SK-N-SH (cell line): ENCODE results near the gene ATP8B1. TPM values are rescaled to one million over a fixed set of nuclear protein-coding genes. Genes with fewer than 3 reads are reported as not detected.

Source experiments
- CTCF ChIA-PET: fragments of 300-600, 350-600 bp; formaldehyde crosslinking; extraction: SDS; loops from one replicate; lab custom pipeline; 2021; lab: Yijun Ruan, JAX
- POLR2A ChIA-PET: fragments of 350-600 bp; sonication (Branson Sonifier 250); formaldehyde crosslinking; extraction: SDS; loops from one replicate; lab custom pipeline; 2020; ENCODE audit warnings: antibody characterized with exemption, inconsistent platforms; lab: Yijun Ruan, JAX
- DNase-seq: peaks from one replicate; pipeline ENCODE4 v3.0.0; 2012
- H2AFZ ChIP-seq: fragments of 200-600 bp; sonication (generic); 2 replicates; pipeline ENCODE4 v1.8.1; 2016; ENCODE audit warnings: antibody characterized with exemption, mild to moderate bottlenecking, low read depth
- H3F3A ChIP-seq: fragments of 200-600 bp; sonication (generic); replicated peaks from 2 replicates; pipeline ENCODE3; 2016; ENCODE audit warnings: antibody characterized with exemption, mild to moderate bottlenecking; ENCODE audit not compliant: insufficient read depth
- H3K27ac ChIP-seq, 2 experiments: fragments of 200-500 bp in 1 of 2; fragments of 200-600 bp in 1 of 2; sonication (Bioruptor generic) in 1 of 2; sonication (generic), shearing (Covaris generic) in 1 of 2; 2 replicates each; pipeline versions ENCODE4 v1.5.1 to v1.6.1; 2014 to 2016; ENCODE audit warnings: low read depth in 2 of 2, inconsistent platforms in 1 of 2, low read length in 1 of 2, mild to moderate bottlenecking in 1 of 2, mixed read lengths in 1 of 2
- H3K27me3 ChIP-seq: fragments of 200-600 bp; sonication (generic), shearing (Covaris generic); 2 replicates; pipeline ENCODE4 v1.6.1; 2016; ENCODE audit warnings: mixed run types; ENCODE audit not compliant: insufficient read depth
- H3K36me3 ChIP-seq, 2 experiments: fragments of 200-500 bp in 1 of 2; fragments of 200-600 bp in 1 of 2; sonication (Bioruptor generic) in 1 of 2; sonication (generic) in 1 of 2; replicated peaks in 1 of 2; 2 replicates each; pipeline versions ENCODE3 to v1.5.1; 2014 to 2016; ENCODE audit warnings: low read length in 1 of 2, mild to moderate bottlenecking in 1 of 2; ENCODE audit not compliant: insufficient read depth in 2 of 2, control insufficient read depth in 1 of 2
- H3K4me1 ChIP-seq, 2 experiments: fragments of 200-500 bp in 1 of 2; fragments of 200-600 bp in 1 of 2; sonication (Bioruptor generic) in 1 of 2; sonication (generic), shearing (Covaris generic) in 1 of 2; 2 replicates each; pipeline versions ENCODE4 v1.5.1 to v1.6.1; 2014 to 2016; ENCODE audit warnings: low read depth in 1 of 2, low read length in 1 of 2, mixed run types in 1 of 2; ENCODE audit not compliant: insufficient read depth in 2 of 2, control insufficient read depth in 1 of 2
- H3K4me2 ChIP-seq: fragments of 200-600 bp; sonication (generic), shearing (Covaris generic); 2 replicates; pipeline ENCODE4 v1.6.1; 2017; ENCODE audit warnings: mixed run types
- H3K4me3 ChIP-seq, 2 experiments: fragments of 200-500 bp in 1 of 2; fragments of 200-600 bp in 1 of 2; sonication (Bioruptor generic) in 1 of 2; sonication (generic), shearing (Covaris generic) in 1 of 2; 2 replicates each; pipeline versions ENCODE4 v1.5.1 to v1.8.1; 2014 to 2016; ENCODE audit warnings: low read depth in 2 of 2, inconsistent platforms in 1 of 2, low read length in 1 of 2, mild to moderate bottlenecking in 1 of 2, mixed read lengths in 1 of 2, moderate library complexity in 1 of 2
- H3K79me2 ChIP-seq: fragments of 200-600 bp; sonication (generic); 2 replicates; pipeline ENCODE4 v1.8.1; 2017; ENCODE audit warnings: mild to moderate bottlenecking; ENCODE audit not compliant: insufficient read depth
- H3K9ac ChIP-seq: fragments of 200-600 bp; sonication (generic); 2 replicates; pipeline ENCODE4 v1.6.1; 2017; ENCODE audit warnings: mixed run types
- H3K9me2 ChIP-seq: fragments of 200-600 bp; sonication (generic); 2 replicates; pipeline ENCODE4 v1.6.1; 2017; ENCODE audit warnings: mixed run types
- H3K9me3 ChIP-seq: fragments of 200-600 bp; sonication (generic); 2 replicates; pipeline ENCODE4 v1.6.1; 2017; ENCODE audit warnings: mixed run types, mild to moderate bottlenecking, moderate library complexity
- H4K20me1 ChIP-seq: fragments of 200-600 bp; sonication (generic); 2 replicates; pipeline ENCODE4 v1.6.1; 2017; ENCODE audit warnings: mild to moderate bottlenecking, mixed run types; ENCODE audit not compliant: insufficient read depth
- CTCF ChIP-seq: fragments of 200-600 bp; sonication (generic); IDR thresholded peaks from 2 replicates; pipeline ENCODE4 v1.6.1; 2017; ENCODE audit warnings: antibody characterized with exemption, mild to moderate bottlenecking, moderate library complexity
- FOSL2 ChIP-seq: IDR thresholded peaks from 2 replicates; pipeline ENCODE4 v1.4.0; 2012; ENCODE audit warnings: low read depth, mild to moderate bottlenecking, moderate library complexity, borderline replicate concordance
- FOXJ3 ChIP-seq: sonication (generic); formaldehyde crosslinking; IDR thresholded peaks from 2 replicates; pipeline ENCODE4 v1.5.1; 2020; ENCODE audit warnings: mild to moderate bottlenecking, missing genetic modification reagents
- NRF1 ChIP-seq: IDR thresholded peaks from 2 replicates; pipeline ENCODE4 v1.6.1; 2012; ENCODE audit warnings: low read depth, mild to moderate bottlenecking, low read length
- PBX3 ChIP-seq: IDR thresholded peaks from 2 replicates; pipeline ENCODE4; 2012
- POLR2AphosphoS5 ChIP-seq: IDR thresholded peaks from 2 replicates; pipeline ENCODE4 v1.6.1; 2012; ENCODE audit warnings: low read depth, low read length
- RAD21 ChIP-seq: IDR thresholded peaks from 2 replicates; pipeline ENCODE4 v1.6.1; 2012; ENCODE audit warnings: mild to moderate bottlenecking, low read length
- REST ChIP-seq: IDR thresholded peaks from 2 replicates; pipeline ENCODE4 v1.6.1; 2012; ENCODE audit warnings: mild to moderate bottlenecking, low read depth, low read length, moderate library complexity
- RXRA ChIP-seq: IDR thresholded peaks from 2 replicates; pipeline ENCODE4 v1.4.0; 2012; ENCODE audit warnings: low read depth, mild to moderate bottlenecking, borderline replicate concordance
- SMC3 ChIP-seq: IDR thresholded peaks from 2 replicates; pipeline ENCODE4 v1.6.1; 2012; ENCODE audit warnings: low read depth, low read length, improper control_type of control experiment
- TAF1 ChIP-seq: IDR thresholded peaks from 2 replicates; pipeline ENCODE4 v1.6.1; 2012; ENCODE audit warnings: low read depth, mild to moderate bottlenecking, low read length, moderate library complexity, borderline replicate concordance
- TEAD4 ChIP-seq: IDR thresholded peaks from 2 replicates; pipeline ENCODE4 v1.4.0; 2012; ENCODE audit warnings: mild to moderate bottlenecking, borderline replicate concordance; ENCODE audit not compliant: insufficient read depth
- YY1 ChIP-seq: IDR thresholded peaks from 2 replicates; pipeline ENCODE4 v1.4.0; 2012; ENCODE audit warnings: low read depth, mild to moderate bottlenecking
- WGBS: methylation state at CpG from one replicate; pipeline ENCODE4 v1.1.6; 2017; ENCODE audit warnings: low lambda C conversion rate; 5-methylcytosine and 5-hydroxymethylcytosine counted together
- polyA plus RNA-seq, 3 experiments: library from polyadenylated mRNA; depleted of rRNA; stranded (reverse); fragments of >200 nt; gene quantifications; 2 replicates each; pipeline ENCODE4 v1.2.3, GENCODE V29; 2012
- TF ChIP-seq, protein P1 (sequence below): IDR thresholded peaks from 2 replicates; pipeline ENCODE4 v1.4.0; 2012; ENCODE audit warnings: low read depth
- TF ChIP-seq, protein P2 (sequence below): fragments of 150-350 bp; IDR thresholded peaks from 2 replicates; pipeline ENCODE4 v1.6.1; 2016; ENCODE audit warnings: mild to moderate bottlenecking, low read depth, low read length

The ATP8B1 gene
- polyA plus RNA-seq, 1 of the 3 experiments (the other 2 are of a cell fraction): 43.8 TPM

DNA sequence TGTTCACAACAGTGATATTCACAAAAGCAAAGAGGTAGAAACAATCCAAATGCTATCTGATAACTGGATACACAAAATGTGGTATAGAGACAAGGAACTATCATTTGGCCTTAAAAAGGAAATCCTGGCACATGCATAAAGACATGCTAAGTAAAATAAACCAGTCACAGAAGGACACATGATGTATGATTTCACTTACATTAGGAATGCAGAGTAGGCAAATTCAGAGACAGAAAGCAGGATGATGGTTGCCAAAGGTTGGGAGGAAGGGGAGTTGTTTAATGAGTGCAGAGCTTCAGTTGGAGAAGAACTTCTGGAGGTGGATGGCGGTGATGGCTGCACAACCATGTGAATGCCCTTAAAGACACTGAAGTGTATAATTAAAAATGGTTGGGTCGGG lies 38.1 kb downstream of the ATP8B1 start:
- H3K4me2 ChIP-seq: no peak overlapping the region
- CTCF ChIA-PET: no interaction called here
- H3K4me1 ChIP-seq: peaks cover 3 to 39% of the 10 kb centered on the region in 2 experiments; a peak in 3 of 4 replicates
- peaks cover 96% of the 10 kb centered on the region for H3K79me2 ChIP-seq
- no peak overlapping the region for H3K9ac ChIP-seq
- H4K20me1 ChIP-seq: peaks cover 66% of the 10 kb centered on the region
- TF ChIP-seq REST: no peak
- TF ChIP-seq SMC3: no peak
- TF ChIP-seq FOXJ3: no peak
- TF ChIP-seq FOSL2: no peak
- H2AFZ ChIP-seq: no peak overlapping the region
- no peaks in the 10 kb centered on the region for H3K9me2 ChIP-seq
- no peak overlapping the region for H3K4me3 ChIP-seq
- peaks cover 29% of the 10 kb centered on the region for H3F3A ChIP-seq
- H3K27me3 ChIP-seq: no peaks in the 10 kb centered on the region
- H3K9me3 ChIP-seq: no peaks in the 10 kb centered on the region
- DNase-seq: no peak
- H3K27ac ChIP-seq: no peak overlapping the region
- POLR2A ChIA-PET: no interaction called here
- peaks cover 4 to 33% of the 10 kb centered on the region in 2 experiments for H3K36me3 ChIP-seq
- WGBS: 92% methylated on average over 2 of the region's 2 CpGs

DNA sequence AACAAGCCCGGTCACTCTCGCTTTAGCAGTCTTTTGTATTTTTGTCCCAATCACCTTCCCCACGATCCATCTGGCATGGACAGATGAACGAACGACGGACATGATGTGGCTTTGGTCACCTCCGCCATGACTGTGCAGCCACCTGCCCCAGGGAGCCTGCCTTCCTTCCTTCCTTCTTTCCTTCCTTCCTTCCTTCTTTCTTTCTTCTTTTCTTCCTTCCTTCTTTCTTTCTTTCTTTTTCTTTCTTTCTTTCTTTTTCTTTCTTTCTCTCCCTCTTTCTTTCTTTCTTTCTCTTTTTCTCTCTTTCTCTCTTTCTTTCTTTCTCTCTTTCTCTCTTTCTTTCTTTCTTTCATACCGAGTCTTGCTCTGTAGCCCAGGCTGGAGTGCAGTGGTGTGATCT lies 39.0 kb downstream of the ATP8B1 start:
- H3K27ac ChIP-seq: no peak overlapping the region
- peaks cover 4 to 40% of the 10 kb centered on the region in 2 experiments for H3K36me3 ChIP-seq
- no peak overlapping the region for H3K4me2 ChIP-seq
- H3K4me3 ChIP-seq: no peak overlapping the region
- ChIA-PET POLR2A (no interaction called here), CTCF (no interaction called here)
- H2AFZ ChIP-seq: no peak overlapping the region
- H3K9ac ChIP-seq: no peak overlapping the region
- 93% methylated on average over 8 of the region's 8 CpGs for WGBS
- H4K20me1 ChIP-seq: peaks cover 58% of the 10 kb centered on the region
- H3K9me2 ChIP-seq: no peaks in the 10 kb centered on the region
- H3K4me1 ChIP-seq: peaks cover 3 to 30% of the 10 kb centered on the region in 2 experiments; a peak in 3 of 4 replicates
- H3K27me3 ChIP-seq: no peaks in the 10 kb centered on the region
- H3K79me2 ChIP-seq: peaks cover 96% of the 10 kb centered on the region
- no peaks in the 10 kb centered on the region for H3K9me3 ChIP-seq
- H3F3A ChIP-seq: peaks cover 29% of the 10 kb centered on the region
- DNase-seq: no peak
- TF ChIP-seq PBX3 (no peak), YY1 (no peak), CTCF (no peak), NRF1 (no peak), FOXJ3 (no peak), REST (no peak), TAF1 (no peak), RAD21 (no peak), FOSL2 (no peak), RXRA (no peak), TEAD4 (no peak), POLR2AphosphoS5 (no peak)
- TF ChIP-seq, protein P1, sequence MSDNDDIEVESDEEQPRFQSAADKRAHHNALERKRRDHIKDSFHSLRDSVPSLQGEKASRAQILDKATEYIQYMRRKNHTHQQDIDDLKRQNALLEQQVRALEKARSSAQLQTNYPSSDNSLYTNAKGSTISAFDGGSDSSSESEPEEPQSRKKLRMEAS: no peak
- TF ChIP-seq, protein P2, sequence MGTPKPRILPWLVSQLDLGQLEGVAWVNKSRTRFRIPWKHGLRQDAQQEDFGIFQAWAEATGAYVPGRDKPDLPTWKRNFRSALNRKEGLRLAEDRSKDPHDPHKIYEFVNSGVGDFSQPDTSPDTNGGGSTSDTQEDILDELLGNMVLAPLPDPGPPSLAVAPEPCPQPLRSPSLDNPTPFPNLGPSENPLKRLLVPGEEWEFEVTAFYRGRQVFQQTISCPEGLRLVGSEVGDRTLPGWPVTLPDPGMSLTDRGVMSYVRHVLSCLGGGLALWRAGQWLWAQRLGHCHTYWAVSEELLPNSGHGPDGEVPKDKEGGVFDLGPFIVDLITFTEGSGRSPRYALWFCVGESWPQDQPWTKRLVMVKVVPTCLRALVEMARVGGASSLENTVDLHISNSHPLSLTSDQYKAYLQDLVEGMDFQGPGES: no peak
